IMR-90 (cell line): ENCODE measurements around the gene TTLL9. TPM values are rescaled to one million over a fixed set of nuclear protein-coding genes. Genes with fewer than 3 reads are reported as not detected.

Source experiments
- ATAC-seq: fragments of 200-7000 bp; cut with Tn5 transposase; 2 replicates; pipeline ENCODE4 v1.9.1; 2020; ENCODE audit warnings: low read depth, mild to moderate bottlenecking, moderate library complexity
- BruUV-seq: library from RNA; stranded (reverse); fragments of 400-500 nt; replicated peaks from 2 replicates; lab custom pipeline; 2021; lab: Mats Ljungman, UMichigan
- CTCF ChIA-PET: fragments of 300-600 bp; formaldehyde crosslinking; extraction: SDS; loops from one replicate; lab custom pipeline; 2021; ENCODE audit warnings: antibody characterized with exemption; lab: Yijun Ruan, JAX
- POLR2A ChIA-PET: fragments of 300-600 bp; sonication (Branson Sonifier 250); formaldehyde crosslinking; loops from one replicate; lab custom pipeline; 2022; ENCODE audit warnings: antibody characterized with exemption; ENCODE audit not compliant: unreplicated experiment; lab: Charles Lee
- DNase-seq: peaks from one replicate; pipeline ENCODE4 v3.0.0; 2013
- H2AFZ ChIP-seq: replicated peaks from 2 replicates; pipeline ENCODE3; 2013; ENCODE audit warnings: low read length, mild to moderate bottlenecking; ENCODE audit not compliant: poor library complexity
- H2AK5ac ChIP-seq: 2 replicates; pipeline ENCODE4 v1.6.1; 2013; ENCODE audit warnings: low read depth, low read length, inconsistent platforms
- H2AK9ac ChIP-seq: replicated peaks from 2 replicates; pipeline ENCODE3; 2013; ENCODE audit warnings: mild to moderate bottlenecking, low read depth, low read length, moderate library complexity; ENCODE audit not compliant: poor library complexity
- H2BK120ac ChIP-seq: 2 replicates; pipeline ENCODE4 v1.6.1; 2013; ENCODE audit warnings: low read depth, low read length, inconsistent platforms
- H2BK15ac ChIP-seq: 3 replicates; pipeline ENCODE4 v1.6.1; 2013; ENCODE audit warnings: low read depth, low read length, inconsistent platforms
- H2BK20ac ChIP-seq: 2 replicates; pipeline ENCODE4 v1.6.1; 2013; ENCODE audit warnings: low read depth, mild to moderate bottlenecking, inconsistent platforms, low read length, moderate library complexity
- H2BK5ac ChIP-seq: 2 replicates; pipeline ENCODE4 v1.6.1; 2013; ENCODE audit warnings: mild to moderate bottlenecking, low read depth, low read length, inconsistent platforms; ENCODE audit not compliant: poor library complexity, severe bottlenecking
- H3K14ac ChIP-seq: replicated peaks from 2 replicates; pipeline ENCODE4 v1.6.1; 2013; ENCODE audit warnings: low read depth, low read length, inconsistent platforms
- H3K18ac ChIP-seq: 2 replicates; pipeline ENCODE4 v1.6.1; 2013; ENCODE audit warnings: low read depth, low read length, control low read depth
- H3K23ac ChIP-seq: 2 replicates; pipeline ENCODE4 v1.6.1; 2013; ENCODE audit warnings: low read depth, low read length, inconsistent platforms
- H3K27ac ChIP-seq: 2 replicates; pipeline ENCODE4 v1.5.1; 2013; ENCODE audit warnings: mild to moderate bottlenecking, control low read depth, low read length; ENCODE audit not compliant: insufficient read depth
- H3K27me3 ChIP-seq: 2 replicates; pipeline ENCODE4 v1.6.1; 2013; ENCODE audit warnings: low read length; ENCODE audit not compliant: control insufficient read depth, insufficient read depth
- H3K36me3 ChIP-seq: 2 replicates; pipeline ENCODE4 v1.6.1; 2013; ENCODE audit warnings: low read length, mixed read lengths; ENCODE audit not compliant: control insufficient read depth, insufficient read depth
- H3K4ac ChIP-seq: 2 replicates; pipeline ENCODE4 v1.6.1; 2013; ENCODE audit warnings: low read depth, low read length, inconsistent platforms
- H3K4me1 ChIP-seq: 2 replicates; pipeline ENCODE4 v1.6.1; 2013; ENCODE audit warnings: low read length, mixed read lengths; ENCODE audit not compliant: control insufficient read depth, insufficient read depth
- H3K4me2 ChIP-seq: 2 replicates; pipeline ENCODE4 v1.6.1; 2013; ENCODE audit warnings: low read depth, mild to moderate bottlenecking, control low read depth, low read length, moderate library complexity
- H3K4me3 ChIP-seq: 2 replicates; pipeline ENCODE4 v1.5.1; 2013; ENCODE audit warnings: low read depth, mild to moderate bottlenecking, control low read depth, low read length, moderate library complexity; ENCODE audit not compliant: insufficient read depth
- H3K56ac ChIP-seq: 2 replicates; pipeline ENCODE4 v1.6.1; 2013; ENCODE audit warnings: low read length, inconsistent platforms; ENCODE audit not compliant: insufficient read depth; ENCODE audit errors: extremely low read depth
- H3K79me1 ChIP-seq, 2 experiments: 2 replicates each; pipeline ENCODE4 v1.6.1; 2013; ENCODE audit warnings: low read length in 2 of 2, inconsistent platforms in 1 of 2, low read depth in 1 of 2
- H3K9ac ChIP-seq: 2 replicates; pipeline ENCODE4 v1.6.1; 2013; ENCODE audit warnings: low read depth, low read length, control low read depth
- H3K9me1 ChIP-seq: 2 replicates; pipeline ENCODE4 v1.6.1; 2013; ENCODE audit warnings: low read length, inconsistent platforms; ENCODE audit not compliant: insufficient read depth
- H3K9me3 ChIP-seq: 2 replicates; pipeline ENCODE4 v1.6.1; 2013; ENCODE audit warnings: low read length; ENCODE audit not compliant: control insufficient read depth, insufficient read depth
- H4K20me1 ChIP-seq: 2 replicates; pipeline ENCODE4 v1.6.1; 2013; ENCODE audit warnings: low read length, inconsistent platforms; ENCODE audit not compliant: insufficient read depth
- H4K5ac ChIP-seq: 2 replicates; pipeline ENCODE4 v1.6.1; 2013; ENCODE audit warnings: mild to moderate bottlenecking, low read depth, low read length, control low read depth
- H4K8ac ChIP-seq, 2 experiments: 2 replicates each; pipeline ENCODE4 v1.6.1; 2013; ENCODE audit warnings: low read depth in 2 of 2, low read length in 2 of 2, control low read depth in 1 of 2, inconsistent platforms in 1 of 2
- H4K91ac ChIP-seq: 2 replicates; pipeline ENCODE4 v1.6.1; 2013; ENCODE audit warnings: low read depth, low read length, inconsistent platforms; ENCODE audit not compliant: insufficient read depth
- BHLHE40 ChIP-seq: fragments of 150-350 bp; IDR thresholded peaks from 2 replicates; pipeline ENCODE4 v1.6.1; 2016; ENCODE audit warnings: mild to moderate bottlenecking, low read depth, low read length
- CEBPB ChIP-seq: IDR thresholded peaks from 2 replicates; pipeline ENCODE4 v1.6.1; 2012; ENCODE audit warnings: low read depth, low read length, improper control_type of control experiment
- CHD1 ChIP-seq: IDR thresholded peaks from 2 replicates; pipeline ENCODE4 v1.6.1; 2012; ENCODE audit warnings: low read depth, low read length, improper control_type of control experiment
- FOS ChIP-seq: fragments of 150-350 bp; IDR thresholded peaks from 2 replicates; pipeline ENCODE4 v1.6.1; 2016; ENCODE audit warnings: low read depth, low read length
- MAFK ChIP-seq: IDR thresholded peaks from 2 replicates; pipeline ENCODE4 v1.6.1; 2012; ENCODE audit warnings: low read depth, low read length, improper control_type of control experiment
- MAZ ChIP-seq: IDR thresholded peaks from 2 replicates; pipeline ENCODE4 v1.6.1; 2012; ENCODE audit warnings: low read depth, mild to moderate bottlenecking, low read length, improper control_type of control experiment, moderate library complexity, borderline replicate concordance
- MXI1 ChIP-seq: IDR thresholded peaks from 2 replicates; pipeline ENCODE4 v1.6.1; 2012; ENCODE audit warnings: low read depth, mild to moderate bottlenecking, low read length, moderate library complexity, borderline replicate concordance
- RAD21 ChIP-seq: IDR thresholded peaks from 2 replicates; pipeline ENCODE4 v1.6.1; 2012; ENCODE audit warnings: low read length, improper control_type of control experiment
- RFX5 ChIP-seq: IDR thresholded peaks from 2 replicates; pipeline ENCODE4 v1.8.0; 2012; ENCODE audit warnings: low read depth, mild to moderate bottlenecking, low read length, moderate library complexity
- SMC3 ChIP-seq: fragments of 150-350 bp; IDR thresholded peaks from 2 replicates; pipeline ENCODE4 v1.6.1; 2016; ENCODE audit warnings: low read depth, mild to moderate bottlenecking, antibody characterized with exemption, low read length, moderate library complexity
- WGBS, 2 experiments: methylation state at CpG; one replicate each; pipeline versions ENCODE4 v1.1.5 to v1.1.7; 2013; ENCODE audit warnings: missing lambda C conversion rate in 2 of 2; ENCODE audit not compliant: insufficient read length in 1 of 2; ENCODE audit errors: extremely low coverage in 2 of 2; 5-methylcytosine and 5-hydroxymethylcytosine counted together
- dilution Hi-C: fragments of 300-500 bp; cut with HindIII; formaldehyde crosslinking; loops from one replicate; pipeline ENCODE4 v1.14.3; 2018; ENCODE audit warnings: low sequenced_read_pairs; ENCODE audit not compliant: unreplicated experiment
- in situ Hi-C: fragments of 300-500 bp; cut with MboI; formaldehyde crosslinking; loops from 3 replicates; pipeline ENCODE4 v1.14.3; 2019; ENCODE audit warnings: low sequenced_read_pairs, inconsistent platforms, mixed read lengths
- intact Hi-C: fragments of 100-400 bp; cut with micrococcal nuclease; formaldehyde crosslinking; loops from 2 replicates; pipeline ENCODE4 v1.10.0; 2022
- polyA plus RNA-seq, 3 experiments: library from polyadenylated mRNA; depleted of rRNA; stranded (reverse); fragments of >200 nt; gene quantifications; 2 replicates each; pipeline ENCODE4 v1.2.3, GENCODE V29; 2012; ENCODE audit warnings: low replicate concordance in 1 of 3
- total RNA-seq: library from RNA; depleted of rRNA; stranded (reverse); fragments of >200 nt; gene quantifications from 2 replicates; pipeline ENCODE4 v1.2.3, GENCODE V29; 2012

The TTLL9 gene
- total and polyA plus RNA-seq, 2 of the 4 experiments (the other 2 are of a cell fraction), result not detected

DNA sequence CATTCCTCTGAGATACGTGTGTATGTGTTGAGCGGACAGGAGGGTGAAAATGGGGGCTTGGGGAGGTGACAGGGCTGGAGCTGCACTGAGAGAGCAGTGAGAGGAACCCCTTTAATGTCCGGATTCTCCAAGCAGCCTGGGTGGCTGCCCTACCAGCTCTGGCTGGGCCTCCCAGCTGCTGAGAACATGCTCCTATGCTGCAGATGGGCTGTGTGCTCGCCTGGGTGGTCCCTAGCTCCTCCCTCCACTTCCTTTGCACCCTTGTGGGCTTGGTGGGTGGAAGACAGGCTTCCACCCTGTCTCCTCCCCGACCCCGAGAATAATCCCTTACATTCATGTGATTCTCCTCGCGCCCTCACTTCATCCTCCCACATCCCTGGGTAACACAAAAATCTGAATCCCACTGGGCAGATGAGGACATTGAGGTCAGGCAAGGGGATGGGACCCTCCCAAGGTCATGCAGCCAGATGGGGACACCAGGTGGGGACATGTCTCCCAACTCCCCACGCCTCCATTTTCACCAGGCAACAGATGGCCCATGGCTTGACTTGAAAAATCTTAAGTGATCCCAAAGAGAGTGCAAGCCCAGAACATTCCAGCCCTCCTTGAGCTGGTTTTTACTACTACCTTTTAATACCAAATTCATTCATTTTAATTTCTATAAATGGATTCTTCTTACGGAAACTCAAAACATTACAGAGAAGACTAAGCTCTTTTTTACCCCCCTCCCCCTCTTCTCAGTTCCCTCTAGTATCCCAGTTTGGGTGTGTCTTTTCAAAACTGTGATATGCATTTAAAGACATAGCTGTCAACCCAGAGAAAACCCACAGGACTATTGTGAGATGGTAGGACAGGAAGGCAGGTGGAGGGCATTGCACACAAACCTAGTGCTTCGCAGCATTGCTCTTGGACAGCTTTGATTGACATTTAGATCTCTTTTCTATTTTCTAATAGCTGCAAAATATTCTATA is 86.4 kb downstream of the TTLL9 start:
- Histone ChIP-seq H3K4me2 (no peak overlapping the region), H2BK5ac (no peak overlapping the region), H3K18ac (no peak overlapping the region), H2AFZ (no peak overlapping the region), H3K4me3 (no peak overlapping the region), H2BK120ac (no peak overlapping the region), H3K27me3 (peaks cover 23% of the 10 kb centered on the region), H4K5ac (no peak overlapping the region), H3K27ac (no peak overlapping the region), H2BK20ac (no peak overlapping the region), H3K4me1 (no peaks in the 10 kb centered on the region), H3K9ac (no peak overlapping the region), H3K56ac (no peak overlapping the region), H3K9me1 (no peaks in the 10 kb centered on the region), H4K20me1 (no peaks in the 10 kb centered on the region), H3K14ac (no peak overlapping the region), H3K23ac (no peak overlapping the region), H2AK5ac (no peak overlapping the region), H4K91ac (no peak overlapping the region), H3K9me3 (no peaks in the 10 kb centered on the region), H2BK15ac (no peak overlapping the region), H3K79me1 (no peaks in the 10 kb centered on the region), H4K8ac (no peak overlapping the region), H2AK9ac (no peak overlapping the region), H3K4ac (no peak overlapping the region), H3K36me3 (no peaks in the 10 kb centered on the region)
- intact Hi-C loops, result no loop called here
- in situ Hi-C loops, result loop anchor here (10.0 kb wide), 2 partner anchors 102 to 132 kb away; no protein-coding TSS in a partner anchor
- DNase-seq, result no peak
- dilution Hi-C loops, result no loop called here
- ATAC-seq, result no peak
- WGBS, 2 experiments, result 0% methylated on average over 1 of the region's 11 CpGs; no CpG with 5 or more reads in 1 of the 2 experiments
- CTCF ChIA-PET, result no interaction called here
- TF ChIP-seq CEBPB, result no peak
- TF ChIP-seq FOS, result no peak
- TF ChIP-seq MAZ, result no peak
- TF ChIP-seq RFX5, result no peak
- no peak for TF ChIP-seq RAD21
- TF ChIP-seq MAFK, result no peak
- no peak for TF ChIP-seq MXI1
- no peak for TF ChIP-seq SMC3
- no peak for TF ChIP-seq BHLHE40
- no peak for TF ChIP-seq CHD1
- BruUV-seq, result no TSS peak
- POLR2A ChIA-PET, result no interaction called here
